Measurements from ENCODE around the gene DMD.

DMD gene

GRCh38 chrX:31807165-31807564 is 1404.2 kb downstream of the DMD start:
- CTCF ChIA-PET = no interaction called here
- WGBS (ENCODE audit: insufficient coverage) = 20% methylated on average over 1 of the region's 2 CpGs

DNA sequence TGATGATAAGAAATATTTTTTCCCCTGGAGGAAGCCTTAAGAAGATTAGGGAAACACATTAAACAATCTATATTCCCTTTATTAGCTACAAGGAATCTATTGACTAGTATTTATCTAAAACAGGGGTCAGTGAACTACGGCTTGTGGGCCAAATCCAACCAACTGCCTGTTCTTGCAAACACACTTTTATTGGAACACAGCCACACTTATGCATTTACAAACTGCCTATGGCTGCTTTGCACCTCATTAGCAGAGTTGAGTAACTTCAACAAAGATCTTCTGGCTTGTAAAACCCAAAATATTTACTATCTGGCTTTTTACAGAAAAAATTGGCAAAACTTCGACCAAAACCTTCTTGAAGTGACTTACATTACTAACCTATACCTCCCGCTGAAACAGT is 1405.6 kb downstream of the DMD start:
- no peak for DNase-seq
- H3K36me3 ChIP-seq (ENCODE audit: control insufficient read depth in 4 of 4, insufficient read depth in 4 of 4, low read length in 3 of 4) = no peaks in the 10 kb centered on the region
- no peak overlapping the region for H3K4me3 ChIP-seq (ENCODE audit: control insufficient read depth in 1 of 7, extremely low read depth in 1 of 7, insufficient read depth in 4 of 7, low read depth in 2 of 7, low read length in 6 of 7)
- no peaks in the 10 kb centered on the region for H3K27me3 ChIP-seq (replicated peaks in 2 of 5; ENCODE audit: control insufficient read depth in 4 of 5, insufficient read depth in 5 of 5, low read length in 4 of 5)
- no CpG with 5 or more reads among the region's 3 CpGs for WGBS (ENCODE audit: insufficient coverage)
- H3K9me3 ChIP-seq (ENCODE audit: control extremely low read depth in 1 of 5, control insufficient read depth in 4 of 5, insufficient read depth in 2 of 5, low read depth in 1 of 5, low read length in 4 of 5) = no peaks in the 10 kb centered on the region
- ChIA-PET POLR2A (no interaction called here), CTCF (no interaction called here)
- no peak overlapping the region for H3K27ac ChIP-seq (ENCODE audit: insufficient read depth in 1 of 2, low read depth in 1 of 2, low read length in 2 of 2, poor library complexity in 1 of 2, severe bottlenecking in 2 of 2)
- no peaks in the 10 kb centered on the region for H3K4me1 ChIP-seq (ENCODE audit: control extremely low read depth in 1 of 4, control insufficient read depth in 4 of 4, insufficient read depth in 4 of 4, low read length in 3 of 4)

More at GRCh38 chrX:31807165-31807564, 1404.2 kb downstream of the DMD start:
- POLR2A ChIA-PET = no interaction called here
- no peaks in the 10 kb centered on the region for H3K9me3 ChIP-seq (ENCODE audit: control extremely low read depth in 1 of 5, control insufficient read depth in 4 of 5, insufficient read depth in 2 of 5, low read depth in 1 of 5, low read length in 4 of 5)
- no peaks in the 10 kb centered on the region for H3K36me3 ChIP-seq (ENCODE audit: control insufficient read depth in 4 of 4, insufficient read depth in 4 of 4, low read length in 3 of 4)
- no peak overlapping the region for H3K27ac ChIP-seq (ENCODE audit: insufficient read depth in 1 of 2, low read depth in 1 of 2, low read length in 2 of 2, poor library complexity in 1 of 2, severe bottlenecking in 2 of 2)
- no peaks in the 10 kb centered on the region for H3K27me3 ChIP-seq (replicated peaks in 2 of 5; ENCODE audit: control insufficient read depth in 4 of 5, insufficient read depth in 5 of 5, low read length in 4 of 5)
- H3K4me1 ChIP-seq (ENCODE audit: control extremely low read depth in 1 of 4, control insufficient read depth in 4 of 4, insufficient read depth in 4 of 4, low read length in 3 of 4) = no peaks in the 10 kb centered on the region
- no peak for DNase-seq
- H3K4me3 ChIP-seq (ENCODE audit: control insufficient read depth in 1 of 7, extremely low read depth in 1 of 7, insufficient read depth in 4 of 7, low read depth in 2 of 7, low read length in 6 of 7) = no peak overlapping the region

GRCh38 chrX:31800219-31800618 is 1411.1 kb downstream of the DMD start:
- whole genome bisulfite sequencing (ENCODE audit: insufficient coverage) = 75% methylated on average over 4 of the region's 4 CpGs
- ChIA-PET CTCF (no interaction called here), POLR2A (no interaction called here)
- Histone ChIP-seq H3K27me3 (replicated peaks in 2 of 5; ENCODE audit: control insufficient read depth in 4 of 5, insufficient read depth in 5 of 5, low read length in 4 of 5) (no peaks in the 10 kb centered on the region), H3K4me3 (ENCODE audit: control insufficient read depth in 1 of 7, extremely low read depth in 1 of 7, insufficient read depth in 4 of 7, low read depth in 2 of 7, low read length in 6 of 7) (no peak overlapping the region), H3K27ac (ENCODE audit: insufficient read depth in 1 of 2, low read depth in 1 of 2, low read length in 2 of 2, poor library complexity in 1 of 2, severe bottlenecking in 2 of 2) (no peak overlapping the region), H3K4me1 (ENCODE audit: control extremely low read depth in 1 of 4, control insufficient read depth in 4 of 4, insufficient read depth in 4 of 4, low read length in 3 of 4) (no peaks in the 10 kb centered on the region), H3K36me3 (ENCODE audit: control insufficient read depth in 4 of 4, insufficient read depth in 4 of 4, low read length in 3 of 4) (no peaks in the 10 kb centered on the region), H3K9me3 (ENCODE audit: control extremely low read depth in 1 of 5, control insufficient read depth in 4 of 5, insufficient read depth in 2 of 5, low read depth in 1 of 5, low read length in 4 of 5) (no peaks in the 10 kb centered on the region)
- DNase-seq = no peak

DNA sequence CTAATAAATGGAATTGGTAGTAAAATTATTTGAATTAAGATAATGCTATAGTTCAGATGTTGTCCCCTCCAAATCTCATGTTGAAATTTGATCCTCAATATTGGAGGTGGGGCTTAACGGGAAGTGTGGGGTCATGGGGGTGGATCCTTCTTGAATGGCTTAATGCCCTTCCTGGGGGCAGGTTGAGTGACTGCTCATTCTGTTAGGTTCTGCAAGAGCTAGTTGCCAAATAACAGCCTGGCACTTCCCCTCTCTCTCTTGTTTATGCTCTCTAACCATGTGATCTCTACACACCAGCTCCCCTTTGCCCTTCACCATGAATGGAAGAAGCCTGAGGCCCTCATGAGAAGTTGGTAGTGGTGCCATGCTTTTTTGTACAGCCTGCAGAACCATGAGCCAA is 1414.7 kb downstream of the DMD start:
- no CpG with 5 or more reads among the region's 1 CpG for WGBS (ENCODE audit: insufficient coverage)
- H3K27ac ChIP-seq (ENCODE audit: insufficient read depth in 1 of 2, low read depth in 1 of 2, low read length in 2 of 2, poor library complexity in 1 of 2, severe bottlenecking in 2 of 2) = no peak overlapping the region
- H3K36me3 ChIP-seq (ENCODE audit: control insufficient read depth in 4 of 4, insufficient read depth in 4 of 4, low read length in 3 of 4) = no peaks in the 10 kb centered on the region
- no peak for DNase-seq
- ChIA-PET POLR2A (no interaction called here), CTCF (no interaction called here)
- H3K9me3 ChIP-seq (ENCODE audit: control extremely low read depth in 1 of 5, control insufficient read depth in 4 of 5, insufficient read depth in 2 of 5, low read depth in 1 of 5, low read length in 4 of 5) = no peaks in the 10 kb centered on the region
- H3K4me1 ChIP-seq (ENCODE audit: control extremely low read depth in 1 of 4, control insufficient read depth in 4 of 4, insufficient read depth in 4 of 4, low read length in 3 of 4) = no peaks in the 10 kb centered on the region
- no peak overlapping the region for H3K4me3 ChIP-seq (ENCODE audit: control insufficient read depth in 1 of 7, extremely low read depth in 1 of 7, insufficient read depth in 4 of 7, low read depth in 2 of 7, low read length in 6 of 7)
- no peaks in the 10 kb centered on the region for H3K27me3 ChIP-seq (replicated peaks in 2 of 5; ENCODE audit: control insufficient read depth in 4 of 5, insufficient read depth in 5 of 5, low read length in 4 of 5)

DNA sequence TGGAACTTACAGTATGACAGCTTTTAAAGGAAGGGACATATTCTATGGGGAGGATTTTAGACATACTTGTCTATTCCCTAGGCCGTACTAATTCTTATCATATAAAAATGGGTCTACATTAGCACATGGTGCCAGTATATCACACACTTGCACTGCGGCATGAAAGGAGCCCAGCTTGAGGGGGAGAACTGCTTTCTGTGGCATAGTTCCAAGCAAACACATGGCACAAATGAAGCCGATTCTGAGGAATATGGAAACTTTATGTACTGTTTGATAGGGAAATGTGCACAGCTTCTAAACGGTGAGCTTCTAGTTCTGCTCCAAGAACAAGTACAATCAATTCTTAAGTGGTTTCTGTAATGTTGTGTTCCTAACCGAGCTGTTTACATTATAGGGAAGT is 1463.9 kb downstream of the DMD start:
- H3K4me3 ChIP-seq (ENCODE audit: control insufficient read depth in 1 of 7, extremely low read depth in 1 of 7, insufficient read depth in 4 of 7, low read depth in 2 of 7, low read length in 6 of 7) = no peak overlapping the region
- H3K4me1 ChIP-seq (ENCODE audit: control extremely low read depth in 1 of 4, control insufficient read depth in 4 of 4, insufficient read depth in 4 of 4, low read length in 3 of 4) = no peaks in the 10 kb centered on the region
- WGBS (ENCODE audit: insufficient coverage) = 61% methylated on average over 2 of the region's 5 CpGs
- ChIA-PET POLR2A (no interaction called here), CTCF (no interaction called here)
- DNase-seq = no peak
- H3K27me3 ChIP-seq (replicated peaks in 2 of 5; ENCODE audit: control insufficient read depth in 4 of 5, insufficient read depth in 5 of 5, low read length in 4 of 5) = no peaks in the 10 kb centered on the region
- H3K27ac ChIP-seq (ENCODE audit: insufficient read depth in 1 of 2, low read depth in 1 of 2, low read length in 2 of 2, poor library complexity in 1 of 2, severe bottlenecking in 2 of 2) = no peak overlapping the region
- H3K36me3 ChIP-seq (ENCODE audit: control insufficient read depth in 4 of 4, insufficient read depth in 4 of 4, low read length in 3 of 4) = no peaks in the 10 kb centered on the region
- H3K9me3 ChIP-seq (ENCODE audit: control extremely low read depth in 1 of 5, control insufficient read depth in 4 of 5, insufficient read depth in 2 of 5, low read depth in 1 of 5, low read length in 4 of 5) = peaks cover 0 to 3% (median 0%) of the 10 kb centered on the region in 5 experiments

- ChIA-PET POLR2A (no interaction called here), CTCF (interaction anchor here (0.6 kb wide), 1 partner anchor 108 kb away, joined by 3 read pairs; no protein-coding TSS in a partner anchor)
- Histone ChIP-seq H3K4me3 (ENCODE audit: control insufficient read depth in 1 of 7, extremely low read depth in 1 of 7, insufficient read depth in 4 of 7, low read depth in 2 of 7, low read length in 6 of 7) (no peak overlapping the region), H3K9me3 (ENCODE audit: control extremely low read depth in 1 of 5, control insufficient read depth in 4 of 5, insufficient read depth in 2 of 5, low read depth in 1 of 5, low read length in 4 of 5) (peaks cover 0 to 3% (median 0%) of the 10 kb centered on the region in 5 experiments), H3K27me3 (replicated peaks in 2 of 5; ENCODE audit: control insufficient read depth in 4 of 5, insufficient read depth in 5 of 5, low read length in 4 of 5) (no peaks in the 10 kb centered on the region), H3K36me3 (ENCODE audit: control insufficient read depth in 4 of 4, insufficient read depth in 4 of 4, low read length in 3 of 4) (no peaks in the 10 kb centered on the region), H3K27ac (ENCODE audit: insufficient read depth in 1 of 2, low read depth in 1 of 2, low read length in 2 of 2, poor library complexity in 1 of 2, severe bottlenecking in 2 of 2) (no peak overlapping the region), H3K4me1 (ENCODE audit: control extremely low read depth in 1 of 4, control insufficient read depth in 4 of 4, insufficient read depth in 4 of 4, low read length in 3 of 4) (no peaks in the 10 kb centered on the region)
- no peak for DNase-seq
- 97% methylated on average over 4 of the region's 4 CpGs for WGBS (ENCODE audit: insufficient coverage)
Observed at GRCh38 chrX:31743004-31743403, 1468.3 kb downstream of the DMD start.

- Histone ChIP-seq H3K27me3 (replicated peaks in 2 of 5; ENCODE audit: control insufficient read depth in 4 of 5, insufficient read depth in 5 of 5, low read length in 4 of 5) (peaks cover 0 to 2% (median 0%) of the 10 kb centered on the region in 5 experiments), H3K36me3 (ENCODE audit: control insufficient read depth in 4 of 4, insufficient read depth in 4 of 4, low read length in 3 of 4) (no peaks in the 10 kb centered on the region), H3K4me1 (ENCODE audit: control extremely low read depth in 1 of 4, control insufficient read depth in 4 of 4, insufficient read depth in 4 of 4, low read length in 3 of 4) (no peaks in the 10 kb centered on the region), H3K4me3 (ENCODE audit: control insufficient read depth in 1 of 7, extremely low read depth in 1 of 7, insufficient read depth in 4 of 7, low read depth in 2 of 7, low read length in 6 of 7) (no peak overlapping the region), H3K27ac (ENCODE audit: insufficient read depth in 1 of 2, low read depth in 1 of 2, low read length in 2 of 2, poor library complexity in 1 of 2, severe bottlenecking in 2 of 2) (no peak overlapping the region), H3K9me3 (ENCODE audit: control extremely low read depth in 1 of 5, control insufficient read depth in 4 of 5, insufficient read depth in 2 of 5, low read depth in 1 of 5, low read length in 4 of 5) (no peaks in the 10 kb centered on the region)
- WGBS (ENCODE audit: insufficient coverage) = 67% methylated on average over 1 of the region's 2 CpGs
- POLR2A ChIA-PET = no interaction called here
- DNase-seq = no peak
- CTCF ChIA-PET = no interaction called here
Observed at GRCh38 chrX:31717474-31717873, 1493.9 kb downstream of the DMD start.
